NOMO-1 treated with dmso at 0.1 percent for 144 hours (cell line): ENCODE data around the gene AGTRAP.

Source experiments
- DNase-seq: peaks from one replicate; lab custom pipeline; 2025; ENCODE audit not compliant: unreplicated experiment; lab: John Stamatoyannopoulos, UW

Gene AGTRAP

DNA sequence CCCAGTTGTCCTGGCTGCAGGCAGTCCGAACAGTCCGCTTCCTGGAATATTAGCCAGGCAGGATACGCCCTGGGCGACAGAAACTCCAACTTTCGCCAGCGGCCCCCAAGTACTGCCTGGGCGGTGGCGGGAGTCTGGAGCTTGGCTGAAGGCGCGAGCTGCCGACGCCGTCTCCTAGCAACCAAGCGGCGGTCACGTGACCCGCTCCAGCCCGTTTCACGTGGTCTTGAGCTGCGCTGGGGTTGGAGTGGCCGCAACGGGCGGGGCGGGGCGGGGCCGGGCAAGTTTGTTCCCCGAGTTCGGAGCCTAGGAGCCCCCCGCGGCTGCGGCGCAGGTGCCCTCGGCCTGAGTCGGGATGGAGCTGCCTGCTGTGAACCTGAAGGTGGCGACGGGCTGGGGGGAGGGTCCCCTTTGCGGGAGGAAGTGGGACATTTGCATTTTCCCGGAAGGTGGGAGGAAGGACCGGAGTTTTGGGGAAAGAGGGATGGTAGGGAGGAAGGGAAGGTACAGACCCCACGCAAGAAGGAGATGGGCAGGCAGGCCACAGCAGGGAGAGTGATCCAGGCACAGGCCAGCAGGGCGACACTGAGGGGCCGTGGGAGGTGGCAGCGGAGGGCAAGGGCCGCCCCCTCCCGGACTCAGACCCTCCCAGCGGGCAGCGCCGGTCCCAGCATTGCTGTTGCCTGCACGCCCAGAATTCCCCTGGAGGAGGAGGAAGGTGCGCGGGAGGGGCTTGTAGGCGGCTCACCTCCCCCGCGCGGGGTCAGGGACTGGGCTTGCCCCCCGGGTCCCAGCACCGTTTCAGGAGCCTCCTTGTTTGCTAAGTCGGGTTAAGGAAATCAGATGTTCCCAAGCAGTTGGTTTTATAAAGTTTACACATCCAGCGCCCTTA, at the start of gene AGTRAP:
Gene AGTRAP, plus strand, starts transcription at position 283 of the 892 bp plus-strand sequence. Its CDS starts 73 bp downstream, at position 356.
- DNase-seq: peak; percentile 80

DNA sequence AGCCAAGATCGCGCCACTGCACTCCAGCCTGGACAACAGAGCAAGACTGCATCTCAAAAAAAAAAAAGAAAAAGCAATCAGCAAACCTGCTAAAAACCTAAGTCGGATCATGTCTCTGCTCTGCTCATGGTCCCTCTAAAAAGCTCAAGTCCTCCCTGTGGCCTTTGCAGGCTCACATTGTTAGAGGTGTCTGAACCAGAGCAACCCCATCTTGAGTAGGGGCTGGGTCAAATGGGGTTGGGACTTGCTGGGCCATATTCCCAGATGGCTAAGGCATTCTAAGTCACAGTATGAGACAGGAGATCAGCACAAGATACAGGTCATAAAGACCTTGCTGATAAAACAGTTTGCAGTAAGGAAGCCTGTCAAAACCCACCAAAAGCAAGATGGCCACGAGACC, 47.4 kb upstream of the AGTRAP start:
- DNase-seq: no peak

- no peak for DNase-seq
These were observed 45.3 kb upstream of the AGTRAP start for GRCh38 chr1:11690397-11691301.

DNA sequence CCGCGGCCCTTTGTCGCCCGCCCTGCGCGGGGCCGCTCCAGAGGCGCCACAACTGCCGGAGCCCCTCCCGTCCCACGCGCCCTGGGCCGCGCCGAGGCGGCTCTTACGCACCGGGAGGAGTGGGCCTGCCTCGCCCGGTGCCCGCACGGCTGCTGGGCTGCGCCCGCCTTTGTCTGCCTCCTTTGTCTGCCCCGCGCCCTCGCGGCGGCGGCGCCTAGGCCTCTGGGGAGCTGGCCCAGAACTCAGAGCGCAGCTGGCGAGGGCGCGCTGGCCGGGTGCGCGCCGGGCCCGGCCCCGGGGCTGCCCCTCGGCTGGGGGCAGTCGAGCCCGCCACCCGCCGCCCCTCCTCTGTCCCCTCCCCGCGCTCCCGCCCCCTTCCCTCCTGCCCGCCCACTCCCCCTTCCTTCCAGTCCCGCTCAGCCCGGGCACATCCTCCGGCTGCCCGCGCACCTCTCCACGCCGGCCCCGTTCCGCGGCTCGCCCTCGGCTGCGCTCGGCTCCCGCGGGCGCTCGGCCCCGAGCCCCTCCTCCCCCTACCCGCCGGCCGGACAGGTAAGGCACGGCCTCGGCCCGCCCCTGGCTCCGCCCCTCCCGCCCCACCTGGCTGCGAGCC, 44.5 kb upstream of the AGTRAP start, which contains the start of gene DRAXIN:
Gene DRAXIN, plus strand, starts transcription at position 409 of the 613 bp plus-strand sequence. CDS start 14,549 bp downstream, outside the sequence.
- no peak for DNase-seq

- no peak for DNase-seq
These were observed 43.8 kb upstream of the AGTRAP start for GRCh38 chr1:11691928-11692711.

- DNase-seq: peak; percentile 35
These were observed 42.8 kb upstream of the AGTRAP start for GRCh38 chr1:11693024-11693590.

GRCh38 chr1:11693917-11694316, 42.0 kb upstream of the AGTRAP start:
- DNase-seq: no peak

DNA sequence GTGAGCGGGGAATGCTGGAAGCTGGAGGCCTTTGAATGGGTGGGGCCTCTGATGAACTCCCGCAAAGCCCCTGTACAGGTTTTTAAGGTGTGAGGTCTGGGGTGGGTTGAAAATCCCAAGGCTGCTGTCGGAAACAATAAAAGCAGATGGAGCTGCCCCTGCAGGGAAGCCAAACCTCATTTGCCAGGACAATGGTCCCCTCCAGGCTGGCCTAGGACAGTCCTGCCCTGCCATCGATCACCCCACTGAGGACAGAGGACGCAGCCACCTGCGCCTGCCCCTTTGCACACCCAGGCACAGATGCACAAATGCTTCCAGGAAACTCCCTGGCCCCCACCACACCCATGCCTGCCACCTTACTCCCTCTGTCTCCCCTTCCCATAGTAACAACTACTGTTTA, 40.1 kb upstream of the AGTRAP start:
- DNase-seq: no peak

DNA sequence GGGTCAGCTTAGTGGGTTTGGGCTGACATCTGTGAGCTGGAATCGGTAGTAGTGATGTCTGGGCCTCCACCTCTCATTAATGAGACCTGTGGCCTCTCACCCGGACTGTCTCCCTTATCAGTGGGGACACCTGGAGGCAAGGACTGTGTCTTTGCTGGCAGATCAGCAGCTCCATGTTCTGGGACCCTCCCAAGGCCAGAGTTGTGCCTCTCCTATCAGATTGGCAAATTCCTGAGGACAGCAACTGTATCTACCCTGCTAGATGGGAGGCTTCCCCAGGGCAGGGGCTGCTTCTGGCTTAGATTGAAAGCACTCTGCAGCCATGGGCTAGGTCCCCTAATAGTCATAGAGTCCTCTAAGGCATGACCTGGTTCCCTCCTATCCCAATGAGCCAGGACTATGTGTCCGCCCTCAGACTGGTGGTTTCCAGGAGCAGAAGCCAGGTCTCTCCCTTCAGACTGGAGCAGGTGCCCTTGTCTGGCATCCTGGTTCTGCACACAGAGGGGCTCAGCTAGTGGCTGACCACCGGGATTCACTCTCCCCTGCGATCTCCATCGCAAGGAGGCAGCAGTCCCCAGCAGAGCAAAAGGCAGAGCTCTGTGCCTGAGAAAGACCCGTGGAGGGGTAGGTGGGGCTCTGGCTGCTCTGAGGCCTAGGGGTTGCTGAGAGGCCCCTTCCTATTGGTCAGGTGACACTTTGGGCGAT, 38.6 kb upstream of the AGTRAP start:
- no peak for DNase-seq

DNA sequence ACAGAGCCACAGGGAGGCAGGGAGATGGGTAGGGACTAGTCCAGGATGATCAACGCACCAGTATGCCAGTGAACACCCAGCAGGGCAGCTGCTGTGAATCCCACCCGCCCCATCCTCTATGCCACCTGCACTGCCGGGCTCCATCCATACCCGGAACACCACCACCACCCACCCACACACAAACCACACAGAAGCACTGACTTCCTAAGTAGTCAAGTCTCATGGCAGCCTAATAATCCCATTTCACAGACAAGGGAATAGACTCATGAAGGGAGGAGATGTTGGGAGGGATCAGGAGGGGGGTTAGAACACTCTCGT, 38.1 kb upstream of the AGTRAP start:
- DNase-seq: no peak

DNA sequence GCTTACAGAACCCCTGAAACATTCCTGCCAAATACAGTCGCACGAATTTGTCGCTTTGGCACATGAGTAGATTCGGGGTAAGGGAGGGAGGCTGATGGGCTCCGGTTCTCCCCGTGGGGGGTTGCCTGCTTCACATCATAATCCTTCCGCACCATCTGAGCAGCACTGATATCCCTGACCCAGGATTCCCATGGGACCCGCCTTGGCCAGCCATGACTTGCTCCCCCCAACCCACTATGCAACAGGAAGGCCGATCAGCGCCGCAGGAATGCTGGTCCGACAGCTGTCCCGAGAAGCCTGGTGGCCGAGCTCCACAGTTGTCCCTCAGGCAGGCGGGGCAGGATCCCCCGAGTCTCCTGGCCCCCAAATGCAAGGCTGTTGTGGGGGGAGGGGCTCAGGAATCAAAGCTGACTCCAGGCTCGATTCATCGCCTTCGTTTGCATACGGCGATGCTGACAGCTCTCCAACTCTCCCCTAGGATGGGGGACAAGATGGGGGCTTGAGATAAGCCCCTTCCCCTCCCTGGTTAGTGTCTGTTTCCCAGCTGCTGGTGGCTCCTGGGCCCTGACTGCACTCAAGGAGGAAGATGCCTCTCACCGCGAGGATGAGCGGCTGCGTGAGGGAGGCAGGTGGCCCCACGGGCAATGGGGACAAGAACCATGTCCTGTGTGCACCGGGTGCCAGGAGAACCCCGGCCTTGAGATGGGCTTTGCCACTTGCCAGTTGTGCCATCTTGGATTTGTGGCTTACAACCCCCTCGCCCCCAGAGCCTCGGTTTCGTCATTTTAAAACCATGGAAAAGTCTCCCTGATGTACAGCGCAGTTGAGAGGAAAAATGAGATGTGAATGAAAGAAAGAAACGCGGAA, 35.1 kb upstream of the AGTRAP start:
- DNase-seq: no peak

DNA sequence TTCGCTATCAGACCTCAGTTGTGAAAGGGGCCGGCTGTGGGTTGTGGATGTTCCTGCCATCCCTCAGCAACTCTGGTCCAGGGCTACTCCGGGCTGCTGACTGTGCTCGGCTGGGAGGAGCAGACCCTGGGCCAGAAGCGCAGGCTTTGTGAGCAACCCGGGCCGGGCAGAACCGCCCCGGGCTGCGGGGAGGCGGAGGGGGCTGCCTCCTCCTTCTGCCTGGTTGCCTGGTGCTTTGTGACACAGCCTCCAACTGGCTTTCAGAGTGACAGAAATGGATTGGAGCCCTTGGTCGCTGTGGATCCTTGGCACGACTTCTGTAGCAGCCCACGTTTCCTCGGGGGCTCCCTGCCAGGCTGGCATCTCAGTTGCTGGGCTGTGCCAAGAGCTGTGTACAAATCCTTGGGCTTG, 34.4 kb upstream of the AGTRAP start:
- DNase-seq: no peak

GRCh38 chr1:11701981-11702803, 33.7 kb upstream of the AGTRAP start:
- no peak for DNase-seq

DNA sequence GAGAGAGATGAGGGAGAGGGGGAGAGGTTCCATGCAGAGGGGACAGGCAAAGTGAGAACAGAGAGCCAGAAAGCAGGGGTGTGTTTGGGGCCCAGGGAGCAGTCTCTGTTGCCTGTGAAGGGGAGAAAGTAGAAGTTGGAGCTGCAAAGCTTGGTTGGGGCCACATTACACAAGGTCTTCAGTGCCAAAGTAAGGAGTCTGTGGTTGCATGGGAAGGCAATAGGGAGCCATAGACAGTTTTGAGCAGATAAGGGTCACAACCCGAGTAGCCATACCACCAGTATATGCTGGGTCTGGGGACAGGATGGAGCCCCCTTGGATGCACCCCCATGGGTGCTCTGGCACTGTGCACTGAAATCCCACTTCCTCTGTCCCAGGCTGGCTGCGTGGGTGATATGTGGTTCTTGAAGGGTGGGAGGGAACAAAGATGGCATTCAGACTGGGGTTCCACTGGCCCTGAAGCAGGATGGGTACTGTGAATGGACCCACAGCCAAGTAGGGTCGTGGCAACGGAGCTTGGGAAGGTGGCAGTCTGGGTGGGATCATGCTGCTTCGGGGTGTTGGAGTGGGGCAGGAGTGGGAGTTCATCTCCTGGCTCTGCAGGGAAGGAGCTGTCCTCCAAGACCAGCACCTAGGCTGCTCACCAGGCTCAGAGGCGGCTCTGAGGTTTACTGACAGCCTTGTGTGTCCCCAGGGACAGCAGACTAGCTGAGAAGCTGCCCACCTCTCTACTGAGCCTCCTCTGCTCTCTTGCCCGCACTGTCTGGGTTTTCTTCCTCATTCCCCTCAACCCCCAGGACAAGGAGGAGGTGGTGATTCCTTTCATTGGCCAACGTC, 32.4 kb upstream of the AGTRAP start:
- DNase-seq: no peak

DNA sequence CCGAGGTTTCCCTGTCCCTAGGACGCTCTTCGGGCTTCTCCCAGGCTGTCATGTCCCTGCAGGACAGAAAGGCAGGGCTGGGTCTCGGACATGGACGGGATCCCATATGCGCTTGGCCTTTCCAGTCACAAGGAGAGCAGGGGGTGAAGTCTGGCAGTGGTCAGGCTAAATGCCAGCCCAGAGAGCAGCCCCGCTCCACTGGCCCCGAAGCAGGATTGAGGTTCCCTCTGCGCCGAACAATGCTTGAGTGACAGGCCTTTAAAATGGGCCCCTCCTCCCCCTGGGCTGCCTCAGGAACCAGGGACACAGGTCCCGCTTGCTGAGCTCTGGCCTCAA, 31.8 kb upstream of the AGTRAP start:
- no peak for DNase-seq

- DNase-seq: no peak
These were observed 31.1 kb upstream of the AGTRAP start for GRCh38 chr1:11704691-11705475.
